ENCODE results near the gene IKBKG.
"Not testable (repeated sequence)": the region's sequence is repeated elsewhere in the genome, so short reads cannot be mapped to it uniquely, and the experiment has no call there.

Gene IKBKG

GRCh38 chrX:154605566-154605965 lies 58.1 kb downstream of the IKBKG start:
- DNase-seq (ENCODE audit: low read depth): no peak

- no peak for DNase-seq (ENCODE audit: low read depth)
Observed at GRCh38 chrX:154607370-154607769, 60.0 kb downstream of the IKBKG start.

DNA sequence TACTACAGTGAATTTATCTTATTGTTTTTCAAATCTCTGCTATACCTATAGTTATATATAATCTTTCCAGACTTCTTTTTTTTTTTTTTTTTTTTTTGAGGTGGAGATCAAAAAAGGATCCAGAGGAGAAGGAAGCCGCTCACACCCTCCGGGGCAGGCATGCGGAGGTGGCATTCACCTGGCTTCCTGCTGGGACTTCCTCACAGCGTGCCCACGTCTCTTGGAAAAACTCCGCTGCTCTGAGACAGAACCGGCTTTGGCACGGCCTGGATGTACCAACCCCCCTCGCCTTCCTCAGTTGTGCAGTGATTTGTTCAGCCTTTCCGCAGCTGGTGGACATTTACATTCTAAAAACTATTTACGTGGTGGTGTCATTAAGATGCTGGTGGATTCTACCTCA lies 60.6 kb downstream of the IKBKG start:
- DNase-seq (ENCODE audit: low read depth): not testable (repeated sequence)

- not testable (repeated sequence) for DNase-seq (ENCODE audit: low read depth)
Observed at GRCh38 chrX:154608823-154609222, 61.4 kb downstream of the IKBKG start.

DNA sequence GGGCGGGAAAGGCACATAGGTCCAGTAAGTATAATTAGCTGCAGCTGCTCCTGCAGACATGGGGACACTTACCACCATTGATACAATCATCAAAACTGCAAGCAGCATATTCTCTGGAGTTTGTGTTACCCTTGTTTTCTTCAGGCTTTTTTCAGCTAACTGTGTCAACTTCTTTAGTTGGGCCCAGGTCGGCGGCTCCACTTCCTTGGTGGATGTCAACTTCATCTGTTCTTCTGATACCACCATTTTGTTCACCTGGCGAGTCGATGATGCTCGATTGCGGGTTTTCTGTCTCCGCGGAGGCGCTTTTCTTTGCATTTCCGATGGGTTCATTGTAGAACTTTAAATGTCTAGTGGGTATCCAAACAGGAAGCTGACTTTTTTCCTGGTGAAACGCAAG lies 63.7 kb downstream of the IKBKG start:
- DNase-seq (ENCODE audit: low read depth): not testable (repeated sequence)

DNA sequence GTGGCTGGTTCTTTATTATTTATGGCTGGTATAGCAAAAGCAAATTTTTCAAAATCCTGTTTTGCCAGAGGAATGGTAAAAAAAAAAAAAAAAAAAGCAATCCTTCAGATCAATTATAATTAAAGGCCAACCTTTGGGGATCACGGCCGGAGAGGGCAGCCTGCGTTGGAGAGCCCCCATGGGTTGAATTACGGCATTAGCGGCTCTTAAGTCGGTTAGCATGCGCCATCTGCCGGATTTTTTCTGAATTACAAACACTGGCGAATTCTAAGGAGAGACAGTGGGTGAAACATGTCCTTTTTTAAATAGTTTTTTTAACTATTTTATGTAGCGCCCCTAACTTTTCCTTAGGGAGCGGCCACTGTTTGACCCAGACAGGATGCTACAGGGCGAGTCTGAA lies 66.2 kb downstream of the IKBKG start:
- DNase-seq (ENCODE audit: low read depth): not testable (repeated sequence)
